Left hindlimb (tissue), 1 donor: Measurements from ENCODE around the gene RSRC1.
A peak's percentile ranks its signal among the peaks of the same experiment; 100 is the strongest.
"Not testable (repeated sequence)": the region's sequence is repeated elsewhere in the genome, so short reads cannot be mapped to it uniquely, and the experiment has no call there.

Source experiments
- DNase-seq: peaks from one replicate; pipeline ENCODE4 v3.0.0-alpha.2; 2018

The RSRC1 gene

GRCh38 chr3:158408518-158408897 lies 298.6 kb downstream of the RSRC1 start:
- DNase-seq: not testable (repeated sequence)

DNA sequence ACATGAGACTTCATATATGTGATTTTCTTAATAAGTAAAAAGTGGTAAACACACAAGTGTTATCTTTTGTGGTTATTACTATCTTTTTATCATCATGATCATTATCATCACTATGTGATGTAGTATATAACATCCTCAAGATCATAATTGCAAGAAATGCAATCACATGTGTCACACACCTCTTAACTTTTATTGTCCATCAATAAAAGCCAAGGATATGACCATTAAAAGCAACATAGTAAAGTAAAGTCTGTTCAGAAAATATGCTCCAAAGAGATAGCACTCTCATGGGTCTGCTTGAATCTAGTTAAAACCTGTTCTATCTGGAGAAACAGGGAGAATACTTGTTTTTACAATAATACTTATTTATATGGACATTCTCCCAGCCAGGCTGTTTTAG lies 308.1 kb downstream of the RSRC1 start:
- no peak for DNase-seq

- no peak for DNase-seq
Measured at GRCh38 chr3:158419820-158420653, 310.1 kb downstream of the RSRC1 start.

GRCh38 chr3:158420654-158421396 lies 310.9 kb downstream of the RSRC1 start:
- no peak for DNase-seq

GRCh38 chr3:158430448-158430847 lies 320.6 kb downstream of the RSRC1 start:
- DNase-seq: no peak

DNA sequence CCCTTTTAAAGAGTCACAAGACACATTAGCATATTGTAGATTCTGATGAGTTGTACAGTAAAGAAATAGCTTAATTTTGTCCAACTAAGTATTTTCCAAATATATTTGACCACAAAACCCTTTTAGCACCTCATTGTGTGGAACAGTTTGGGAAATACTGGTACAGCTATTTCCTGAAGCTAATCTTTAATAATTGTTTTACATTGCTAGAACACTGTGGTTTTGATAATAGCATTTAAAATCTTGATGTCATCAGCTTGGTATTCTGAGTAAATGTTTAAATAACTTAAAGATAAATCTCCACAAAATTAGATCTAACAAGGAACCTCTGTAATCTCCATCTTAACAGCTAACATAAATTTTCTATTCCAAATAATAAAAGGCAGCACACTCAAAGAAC lies 321.1 kb downstream of the RSRC1 start:
- no peak for DNase-seq

DNA sequence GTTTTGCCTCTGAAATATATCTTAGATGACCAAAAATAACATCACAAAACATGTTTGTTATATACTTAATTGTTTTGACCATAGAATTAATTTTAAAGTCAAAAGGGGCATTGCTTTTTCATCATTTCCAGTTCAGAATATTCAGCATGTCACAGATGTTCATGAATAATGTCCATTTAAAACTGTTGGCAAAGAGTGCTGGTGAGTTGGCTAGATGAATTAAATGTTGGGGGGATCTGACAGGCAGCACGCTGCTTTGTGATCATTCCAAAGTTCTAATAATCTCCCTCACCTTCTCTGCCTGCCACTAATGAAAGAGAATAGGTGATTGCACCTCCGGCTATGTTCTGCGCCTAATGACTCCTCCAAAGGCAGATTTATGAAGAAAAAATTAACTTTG lies 321.9 kb downstream of the RSRC1 start:
- DNase-seq: no peak

- peak; percentile 36 for DNase-seq
Measured at GRCh38 chr3:158434412-158435038, 324.6 kb downstream of the RSRC1 start.

DNA sequence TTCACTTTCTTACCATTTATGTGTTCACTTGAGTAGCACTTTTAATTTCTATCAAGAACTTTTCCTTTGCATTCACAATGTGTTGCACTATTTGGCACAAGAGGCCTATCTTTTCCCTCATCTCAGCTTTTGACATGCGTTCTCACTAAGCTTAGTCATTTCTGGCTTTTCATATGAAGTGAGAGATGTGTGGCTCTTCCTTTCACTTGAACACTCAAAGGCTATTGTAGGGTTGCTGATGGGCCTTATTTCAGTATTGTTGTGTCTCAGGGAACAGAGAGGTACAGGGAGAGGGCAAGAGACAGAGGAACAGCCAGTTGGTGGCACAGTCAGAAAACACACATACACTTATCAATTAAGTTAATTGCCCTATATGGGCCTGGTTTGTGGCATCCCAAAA lies 333.7 kb downstream of the RSRC1 start:
- no peak for DNase-seq

DNA sequence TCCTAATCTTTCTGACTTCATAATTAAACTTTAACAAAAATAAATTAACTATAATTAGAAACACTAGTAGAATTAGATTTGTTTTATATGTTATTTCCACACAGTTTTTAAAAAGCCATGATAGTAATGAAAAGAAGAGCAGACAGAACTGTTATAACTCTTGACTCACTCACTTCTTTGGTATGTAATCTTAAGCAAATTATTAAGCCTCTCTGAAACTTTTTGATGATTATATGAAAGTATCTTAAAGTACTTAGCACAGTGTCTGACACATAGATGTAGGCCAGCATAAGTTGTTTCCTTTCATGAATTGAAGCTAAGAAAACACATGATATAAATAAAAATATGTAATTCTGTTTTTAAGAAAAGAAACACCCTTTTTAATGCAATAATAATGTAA lies 337.5 kb downstream of the RSRC1 start:
- no peak for DNase-seq

DNA sequence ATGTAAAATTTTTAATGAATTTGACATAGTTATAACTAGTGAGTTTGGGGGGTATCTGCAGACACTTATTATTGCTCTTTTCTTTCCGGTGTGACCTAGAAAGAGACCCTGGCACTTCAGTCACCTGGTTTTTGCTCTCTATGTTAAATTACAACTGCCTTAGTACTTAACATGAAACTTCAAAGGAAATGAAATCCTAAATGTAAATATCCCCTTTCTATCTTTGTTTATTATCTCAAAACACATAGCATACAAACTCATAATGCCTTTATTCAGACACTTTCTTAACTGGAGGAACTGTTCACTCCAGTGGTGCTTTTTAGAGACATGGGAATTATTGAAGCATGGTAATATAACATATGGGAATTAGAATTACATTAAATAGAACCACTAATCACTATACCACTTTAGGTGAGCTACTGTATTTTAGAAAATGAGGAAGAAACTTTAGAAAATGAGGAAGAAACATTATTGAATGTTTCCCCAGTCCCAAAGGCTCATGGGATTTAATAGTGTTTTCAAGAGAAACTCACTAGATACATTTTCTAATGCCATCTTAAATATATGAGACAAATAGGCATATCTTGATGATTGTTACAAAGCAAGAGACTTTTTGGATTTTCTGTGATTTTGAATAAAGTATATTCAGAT lies 341.6 kb downstream of the RSRC1 start:
- DNase-seq: no peak

DNA sequence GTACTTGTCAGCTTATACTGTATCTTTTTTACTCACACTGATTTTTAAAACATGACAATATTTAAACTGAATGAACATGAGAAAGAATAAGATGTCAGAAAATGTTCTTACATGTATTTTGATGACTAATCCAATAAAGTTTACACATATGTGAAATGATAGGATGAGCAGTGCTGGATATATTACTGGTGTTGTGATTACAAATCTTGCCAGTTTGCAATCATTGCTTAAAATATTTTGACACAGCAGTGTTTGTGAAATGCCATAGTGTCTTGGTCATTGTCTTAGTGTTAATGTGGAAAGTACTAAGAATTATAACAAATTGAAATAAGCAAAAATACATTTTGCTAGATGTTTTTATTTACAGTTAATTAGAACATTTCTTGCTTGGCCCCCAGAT lies 342.4 kb downstream of the RSRC1 start:
- DNase-seq: no peak

GRCh38 chr3:158453004-158453403 lies 343.1 kb downstream of the RSRC1 start:
- no peak for DNase-seq

DNA sequence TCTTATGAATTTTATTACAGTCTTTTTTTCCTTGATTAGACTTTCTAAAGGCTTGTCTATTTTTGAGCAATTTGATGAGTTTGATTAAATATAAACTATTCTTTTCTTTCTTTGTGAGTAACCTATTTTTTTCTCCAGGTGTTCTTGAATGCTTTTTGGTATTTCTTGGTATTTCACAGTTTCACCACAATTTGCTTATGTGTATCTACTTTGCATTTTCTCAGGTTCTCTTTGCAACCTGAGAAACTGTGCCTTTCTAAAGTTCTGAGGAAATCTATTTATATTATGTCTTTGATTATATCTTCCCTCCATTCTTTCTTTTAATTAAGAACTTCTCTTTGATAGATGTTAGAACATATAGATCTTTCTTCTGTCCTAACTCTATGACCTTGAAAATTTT lies 344.0 kb downstream of the RSRC1 start:
- DNase-seq: no peak

GRCh38 chr3:158455406-158455805 lies 345.5 kb downstream of the RSRC1 start:
- DNase-seq: no peak

DNA sequence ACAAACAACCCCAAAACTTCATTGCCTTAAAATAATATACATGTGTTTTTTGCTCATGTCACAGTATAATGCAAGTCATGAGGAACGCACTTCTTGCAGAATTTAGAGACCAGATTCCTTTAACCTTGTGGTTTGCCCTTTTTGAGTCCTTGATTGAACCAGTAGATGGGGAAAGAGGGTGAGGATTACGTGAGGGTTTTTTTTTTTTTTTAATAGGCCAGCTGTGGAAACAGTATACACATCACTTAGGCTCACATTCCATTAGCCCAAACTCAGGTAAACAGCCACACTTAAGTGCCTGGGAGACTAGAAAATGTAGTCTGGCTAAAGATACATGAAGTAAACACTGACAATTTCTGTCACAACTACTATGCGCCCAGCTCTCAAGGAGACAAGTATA lies 346.2 kb downstream of the RSRC1 start:
- DNase-seq: no peak

GRCh38 chr3:158458464-158458863 lies 348.6 kb downstream of the RSRC1 start:
- no peak for DNase-seq

DNA sequence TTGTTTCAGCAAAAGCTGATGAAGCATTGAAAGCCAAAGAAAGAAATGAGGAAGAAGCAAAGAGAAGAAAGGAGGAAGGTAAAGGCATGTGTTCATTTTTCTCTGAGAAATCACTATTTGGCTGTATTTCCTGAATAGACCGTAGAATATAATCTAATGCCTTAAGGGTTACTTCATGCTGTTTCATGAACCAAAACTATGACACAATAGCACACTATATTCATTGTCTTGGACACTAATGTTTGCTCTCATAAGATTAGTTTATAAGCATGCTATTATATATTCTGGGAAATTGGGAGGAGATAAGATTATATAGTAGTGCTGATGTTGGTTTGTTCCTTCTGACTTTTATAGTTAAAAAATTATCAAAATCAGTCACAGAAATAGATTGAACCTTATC lies 351.0 kb downstream of the RSRC1 start:
- DNase-seq: no peak

DNA sequence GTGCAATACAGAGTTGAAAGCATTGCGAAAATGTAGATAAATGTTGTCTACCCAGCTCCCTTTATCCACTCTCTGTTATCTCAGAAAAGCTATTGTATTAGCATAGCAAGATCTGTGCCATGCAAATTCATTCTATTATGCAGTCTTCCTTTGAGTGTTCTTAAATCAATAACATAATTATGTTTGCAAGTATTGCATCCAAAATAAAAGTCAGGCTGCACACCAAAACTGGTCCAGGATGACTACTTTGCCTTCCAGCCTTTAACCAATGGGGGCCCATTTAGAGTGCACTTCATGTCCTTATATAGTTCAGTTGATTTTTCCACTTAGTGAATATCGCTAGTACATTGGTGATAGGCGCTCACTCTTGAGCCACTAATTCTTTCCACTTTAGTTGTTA lies 353.7 kb downstream of the RSRC1 start:
- no peak for DNase-seq

- no peak for DNase-seq
Measured at GRCh38 chr3:158465074-158465473, 355.2 kb downstream of the RSRC1 start.

- no peak for DNase-seq
Measured at GRCh38 chr3:158470944-158471638, 361.2 kb downstream of the RSRC1 start.

- DNase-seq: no peak
Measured at GRCh38 chr3:158471639-158472294, 361.9 kb downstream of the RSRC1 start.
